ENCODE results near the gene MYCBP.
"Not testable (repeated sequence)": the region's sequence is repeated elsewhere in the genome, so short reads cannot be mapped to it uniquely, and the experiment has no call there.

The MYCBP gene

GRCh38 chr1:38865112-38865715, 7.9 kb downstream of the MYCBP start:
- DNase-seq, result no peak

GRCh38 chr1:38860454-38860795, 12.7 kb downstream of the MYCBP start:
- DNase-seq, result no peak

GRCh38 chr1:38859561-38860453, 13.3 kb downstream of the MYCBP start, which contains the start of gene RRAGC:
TSS of gene RRAGC (minus strand) at chr1:38859772. CDS start at chr1:38859646, 126 bp downstream.
- DNase-seq, result peak; percentile 99

GRCh38 chr1:38858833-38859560, 14.2 kb downstream of the MYCBP start:
- peak; percentile 58 for DNase-seq

GRCh38 chr1:38852780-38853179, 20.4 kb downstream of the MYCBP start:
- no peak for DNase-seq

GRCh38 chr1:38848071-38848470, 25.1 kb downstream of the MYCBP start:
- DNase-seq, result no peak

- no peak for DNase-seq
Measured at GRCh38 chr1:38846210-38846609, 26.9 kb downstream of the MYCBP start.

- DNase-seq, result not testable (repeated sequence)
Measured at GRCh38 chr1:38845088-38845487, 28.1 kb downstream of the MYCBP start.

- DNase-seq, result no peak
Measured at GRCh38 chr1:38840281-38840680, 32.9 kb downstream of the MYCBP start.

GRCh38 chr1:38839363-38839762, 33.8 kb downstream of the MYCBP start:
- DNase-seq, result no peak

- not testable (repeated sequence) for DNase-seq
Measured at GRCh38 chr1:38836316-38836715, 36.8 kb downstream of the MYCBP start.

- peak; percentile 75 for DNase-seq
Measured at GRCh38 chr1:38834937-38835827, 38.0 kb downstream of the MYCBP start.

- DNase-seq, result no peak
Measured at GRCh38 chr1:38834221-38834782, 38.8 kb downstream of the MYCBP start.

- no peak for DNase-seq
Measured at GRCh38 chr1:38833146-38833545, 40.0 kb downstream of the MYCBP start.

- DNase-seq, result no peak
Measured at GRCh38 chr1:38832370-38832734, 40.8 kb downstream of the MYCBP start.

GRCh38 chr1:38831731-38832369, 41.3 kb downstream of the MYCBP start:
- DNase-seq, result peak; percentile 12

- no peak for DNase-seq
Measured at GRCh38 chr1:38829368-38829767, 43.8 kb downstream of the MYCBP start.

- no peak for DNase-seq
Measured at GRCh38 chr1:38827318-38827717, 45.8 kb downstream of the MYCBP start.

- DNase-seq, result no peak
Measured at GRCh38 chr1:38826886-38827285, 46.3 kb downstream of the MYCBP start.

GRCh38 chr1:38826262-38826661, 46.9 kb downstream of the MYCBP start:
- no peak for DNase-seq

GRCh38 chr1:38820860-38821259, 52.3 kb downstream of the MYCBP start:
- DNase-seq, result no peak

GRCh38 chr1:38819516-38819915, 53.6 kb downstream of the MYCBP start:
- DNase-seq, result no peak
